Adrenal gland (tissue), 12 donors: ENCODE data around the gene TMEM266. TPM values are rescaled to one million over a fixed set of nuclear protein-coding genes. Genes with fewer than 3 reads are reported as not detected.

Experiments used
- DNase-seq, 7 donors: peaks; one replicate each; pipeline ENCODE4 v3.0.0-alpha.2; 2019 to 2020
- H3K27ac ChIP-seq, 5 donors: fragments of 200-600 bp; sonication (generic) in 4 of 5; 1 replicate in 3 of 5; 2 replicates in 2 of 5; pipeline versions ENCODE4 v1.5.1 to v1.8.0; 2016 to 2020; ENCODE audit warnings: mild to moderate bottlenecking in 1 of 5
- H3K27me3 ChIP-seq: fragments of 200-600 bp; 2 replicates; pipeline ENCODE4 v1.8.0; 2021
- H3K36me3 ChIP-seq, 2 donors: fragments of 200-600 bp; replicated peaks in 1 of 2; 1 replicate in 1 of 2; 2 replicates in 1 of 2; pipeline versions ENCODE4 v1.5.1 to v1.8.0; 2018 to 2022
- H3K4me1 ChIP-seq, 2 donors: fragments of 200-600 bp; replicated peaks in 1 of 2; 1 replicate in 1 of 2; 2 replicates in 1 of 2; pipeline versions ENCODE4 v1.5.1 to v1.8.0; 2018 to 2021
- H3K4me3 ChIP-seq, 4 donors: fragments of 200-600 bp; sonication (generic) in 3 of 4; one replicate each; pipeline ENCODE4 v1.5.1; 2016 to 2018
- H3K9me3 ChIP-seq, 3 donors: fragments of 200-600 bp; sonication (generic) in 1 of 3; replicated peaks in 1 of 3; 1 replicate in 2 of 3; 2 replicates in 1 of 3; pipeline versions ENCODE4 v1.5.1 to v1.8.0; 2016 to 2021
- POLR2A ChIP-seq, 2 donors: fragments of 450-650 bp; IDR thresholded peaks; one replicate each; pipeline ENCODE4 v1.6.1; 2017; ENCODE audit warnings: antibody characterized with exemption in 2 of 2, mild to moderate bottlenecking in 2 of 2, moderate library complexity in 1 of 2
- WGBS, 4 donors: extraction: QIAGEN DNeasy Blood & Tissue Kit in 2 of 4; methylation state at CpG; one replicate each; pipeline versions ENCODE4 v1.1.5 to v1.1.7; 2013 to 2017; 5-methylcytosine and 5-hydroxymethylcytosine counted together
- intact Hi-C, 2 donors: fragments of 100-400 bp; cut with DNase I; formaldehyde crosslinking; loops; one replicate each; pipeline versions ENCODE4 v1.14.1 to v1.15.0; 2022 to 2023
- polyA plus RNA-seq, 3 donors: library from polyadenylated mRNA; stranded (reverse); fragments of 200-250 nt in 2 of 3; fragments of 350-450 nt in 1 of 3; fragmentation: Illumina TruSeq in 1 of 3; extraction: RNeasy Lipid Tissue Mini Kit (QIAGEN cat#74804) in 1 of 3; gene quantifications; one replicate each; pipeline ENCODE4 v1.2.3, GENCODE V29; 2013 to 2014
- total RNA-seq, 9 donors: library from RNA; depleted of rRNA in 4 of 9; stranded (reverse); fragments of >200 nt in 4 of 9; fragments of 120-200 nt in 1 of 9; fragmentation: NEBNext Ultra II Directional in 1 of 9; extraction: Animal tissue kit (Norgen Biotek cat#: 25700) in 1 of 9; gene quantifications; one replicate each; pipeline versions ENCODE4 v1.1.0 to v1.2.4, GENCODE V29; 2013 to 2023
- TF ChIP-seq, protein P1 (sequence below), 6 experiments: fragments of 450-650 bp in 4 of 6; fragments of 200-600 bp in 2 of 6; sonication (generic) in 1 of 6; IDR thresholded peaks; 1 replicate in 5 of 6; 2 replicates in 1 of 6; pipeline versions ENCODE4 v1.5.1 to v1.8.0; 2016 to 2021; ENCODE audit warnings: antibody characterized with exemption in 6 of 6, mild to moderate bottlenecking in 2 of 6, moderate library complexity in 1 of 6
- donor health status: healthy with polysubstance abuse.
- donor health status: Bipolar disorder and iron deficiency.
- donor health status: DM: yes; HTN: yes; CAD: no.
- donor health status: DM: no; HTN: no; CAD: no.
- donor health status: DM: no; HTN: no; CAD: no.
- donor health status: DM: yes; HTN: yes; CAD: no.

Gene TMEM266
- total and polyA plus RNA-seq, 12 donors = 1.3 to 23.1 (median 5.9) TPM

DNA sequence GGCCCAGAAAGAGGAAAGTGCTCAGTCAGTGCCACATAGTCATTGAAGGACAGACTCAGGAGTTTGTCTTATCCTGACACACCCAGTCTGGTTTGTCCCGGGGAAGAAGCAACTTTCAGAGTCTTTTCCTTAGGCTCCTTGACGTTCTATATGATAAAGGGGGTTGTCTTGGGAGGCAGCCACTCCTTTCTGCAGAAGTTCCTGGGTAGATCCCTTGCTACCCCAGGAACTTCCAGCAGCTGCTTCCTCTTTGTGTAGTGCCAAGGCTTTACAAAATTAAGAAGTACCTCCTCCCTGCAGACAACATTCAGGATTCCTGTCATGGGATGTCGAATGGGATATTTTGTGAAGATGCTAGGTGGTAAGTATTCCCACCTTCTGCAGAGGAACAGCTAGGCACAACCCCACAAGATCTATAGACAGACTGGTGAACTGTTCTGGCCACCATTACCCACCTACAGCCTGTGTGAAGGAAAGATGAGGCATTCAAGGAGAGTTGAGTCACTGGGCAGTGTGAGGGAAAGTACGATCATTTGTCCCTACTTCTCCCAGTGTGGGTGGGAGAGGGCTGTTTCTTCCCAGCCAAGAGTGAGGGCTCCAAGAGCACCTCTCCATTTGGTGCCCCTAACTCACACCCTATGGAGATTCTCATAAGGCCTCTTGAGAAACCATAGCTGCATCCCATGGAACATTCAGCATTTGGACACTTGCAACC is 11.3 kb downstream of the TMEM266 start:
- 74 to 81% (median 80%) methylated on average over 4 of the region's 4 CpGs for WGBS, 4 donors
- Histone ChIP-seq H3K4me3 (no peak overlapping the region), H3K36me3 (no peaks in the 10 kb centered on the region), H3K27me3 (no peaks in the 10 kb centered on the region), H3K9me3 (no peaks in the 10 kb centered on the region), H3K4me1 (no peaks in the 10 kb centered on the region), H3K27ac (no peak overlapping the region)
- intact Hi-C loops = no loop called here
- TF ChIP-seq POLR2A (IDR thresholded peaks at IDR 0.05) = no peak
- TF ChIP-seq, protein P1, sequence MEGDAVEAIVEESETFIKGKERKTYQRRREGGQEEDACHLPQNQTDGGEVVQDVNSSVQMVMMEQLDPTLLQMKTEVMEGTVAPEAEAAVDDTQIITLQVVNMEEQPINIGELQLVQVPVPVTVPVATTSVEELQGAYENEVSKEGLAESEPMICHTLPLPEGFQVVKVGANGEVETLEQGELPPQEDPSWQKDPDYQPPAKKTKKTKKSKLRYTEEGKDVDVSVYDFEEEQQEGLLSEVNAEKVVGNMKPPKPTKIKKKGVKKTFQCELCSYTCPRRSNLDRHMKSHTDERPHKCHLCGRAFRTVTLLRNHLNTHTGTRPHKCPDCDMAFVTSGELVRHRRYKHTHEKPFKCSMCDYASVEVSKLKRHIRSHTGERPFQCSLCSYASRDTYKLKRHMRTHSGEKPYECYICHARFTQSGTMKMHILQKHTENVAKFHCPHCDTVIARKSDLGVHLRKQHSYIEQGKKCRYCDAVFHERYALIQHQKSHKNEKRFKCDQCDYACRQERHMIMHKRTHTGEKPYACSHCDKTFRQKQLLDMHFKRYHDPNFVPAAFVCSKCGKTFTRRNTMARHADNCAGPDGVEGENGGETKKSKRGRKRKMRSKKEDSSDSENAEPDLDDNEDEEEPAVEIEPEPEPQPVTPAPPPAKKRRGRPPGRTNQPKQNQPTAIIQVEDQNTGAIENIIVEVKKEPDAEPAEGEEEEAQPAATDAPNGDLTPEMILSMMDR (IDR thresholded peaks at IDR 0.05) = no peak
- DNase-seq = no peak

DNA sequence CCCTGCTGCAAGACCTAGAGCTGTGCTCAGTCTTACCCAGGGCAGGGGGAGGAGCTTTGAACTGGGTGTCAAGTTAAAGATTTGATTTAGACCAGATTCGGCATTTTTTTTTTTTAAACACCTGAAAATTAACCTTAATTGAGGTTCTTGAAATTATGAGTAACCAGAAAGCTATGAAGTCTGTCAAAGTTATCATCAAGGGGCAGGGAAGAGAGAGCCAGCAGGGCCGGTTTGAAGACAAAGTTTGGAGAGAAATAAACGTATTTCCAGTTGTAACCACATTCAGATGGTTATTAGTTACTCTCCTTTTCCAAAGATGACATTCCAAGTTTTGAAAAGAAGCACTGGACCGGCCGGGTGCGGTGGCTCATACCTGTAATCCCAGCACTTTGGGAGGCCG is 12.0 kb downstream of the TMEM266 start:
- H3K27me3 ChIP-seq = no peaks in the 10 kb centered on the region
- no peaks in the 10 kb centered on the region for H3K36me3 ChIP-seq
- DNase-seq = no peak
- intact Hi-C loops = no loop called here
- WGBS, 4 donors = 85 to 89% (median 88%) methylated on average over 7 of the region's 7 CpGs
- TF ChIP-seq, protein P1 (IDR thresholded peaks at IDR 0.05) = no peak
- no peak for TF ChIP-seq POLR2A (IDR thresholded peaks at IDR 0.05)
- H3K4me1 ChIP-seq = no peaks in the 10 kb centered on the region
- no peaks in the 10 kb centered on the region for H3K9me3 ChIP-seq
- no peak overlapping the region for H3K4me3 ChIP-seq
- H3K27ac ChIP-seq = no peak overlapping the region

DNA sequence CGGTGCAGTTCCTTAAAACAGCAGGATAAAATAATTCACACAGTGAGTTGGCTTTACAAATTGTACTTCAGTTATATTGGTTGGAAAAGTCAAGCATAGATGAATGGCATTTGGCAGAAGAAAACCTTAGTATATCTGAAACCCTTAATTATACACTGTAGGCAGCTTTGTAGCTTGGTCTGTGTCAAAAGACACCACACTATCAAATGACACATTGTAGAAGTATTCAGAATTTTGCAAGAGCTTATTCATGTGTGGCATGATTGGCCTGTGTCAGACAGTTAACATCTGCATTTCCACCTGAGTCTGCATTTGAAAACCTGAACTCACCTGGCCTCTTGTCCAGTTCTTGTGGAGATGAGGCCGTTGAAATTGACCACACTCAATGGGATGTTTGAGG is 13.8 kb downstream of the TMEM266 start:
- H3K4me3 ChIP-seq = no peak overlapping the region
- no peak for TF ChIP-seq POLR2A (IDR thresholded peaks at IDR 0.05)
- TF ChIP-seq, protein P1 (IDR thresholded peaks at IDR 0.05) = no peak
- no peak for DNase-seq
- H3K4me1 ChIP-seq = no peaks in the 10 kb centered on the region
- intact Hi-C loops = no loop called here
- H3K27ac ChIP-seq = no peak overlapping the region
- 74 to 91% (median 83%) methylated on average over 2 of the region's 2 CpGs for WGBS, 4 donors
- no peaks in the 10 kb centered on the region for H3K9me3 ChIP-seq
- no peaks in the 10 kb centered on the region for H3K27me3 ChIP-seq
- H3K36me3 ChIP-seq = no peaks in the 10 kb centered on the region

DNA sequence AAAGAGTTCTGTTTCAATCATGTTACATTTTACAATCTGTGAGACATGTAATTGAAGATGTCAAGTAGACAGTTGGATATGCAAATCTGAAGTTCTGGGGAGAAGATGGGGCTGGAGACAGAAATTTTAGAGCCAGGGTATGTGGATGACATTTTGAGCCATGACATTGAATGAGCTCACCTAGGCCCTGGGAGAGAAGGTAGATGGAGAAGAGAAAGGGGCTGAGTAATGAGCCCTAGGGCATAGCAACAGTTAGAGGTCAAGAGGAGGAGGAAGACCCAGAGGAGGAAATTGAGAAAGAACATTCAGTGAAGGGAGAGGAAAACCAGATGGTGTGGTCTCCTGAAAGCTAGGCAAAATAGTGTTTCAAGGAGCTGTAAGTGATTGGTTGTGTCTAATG is 15.3 kb downstream of the TMEM266 start:
- Histone ChIP-seq H3K27ac (no peak overlapping the region), H3K4me1 (no peaks in the 10 kb centered on the region), H3K9me3 (no peaks in the 10 kb centered on the region), H3K4me3 (no peak overlapping the region), H3K36me3 (no peaks in the 10 kb centered on the region), H3K27me3 (no peaks in the 10 kb centered on the region)
- intact Hi-C loops = no loop called here
- TF ChIP-seq, protein P1 (IDR thresholded peaks at IDR 0.05) = no peak
- TF ChIP-seq POLR2A (IDR thresholded peaks at IDR 0.05) = no peak
- DNase-seq = no peak
